Tibial nerve (tissue), 4 donors: ENCODE measurements around the gene EXTL1. TPM values are rescaled to one million over a fixed set of nuclear protein-coding genes. Genes with fewer than 3 reads are reported as not detected.

Experiments
- DNase-seq, 2 donors: peaks; one replicate each; pipeline ENCODE4 v3.0.0-alpha.2; 2019; ENCODE audit warnings: low spot score in 2 of 2
- H3K27ac ChIP-seq, 4 donors: fragments of 200-600 bp; sonication (generic) in 3 of 4; one replicate each; pipeline ENCODE4 v1.5.1; 2017 to 2019; ENCODE audit warnings: mild to moderate bottlenecking in 1 of 4
- H3K27me3 ChIP-seq, 2 donors: fragments of 200-600 bp; sonication (generic) in 1 of 2; one replicate each; pipeline versions ENCODE4 v1.5.1 to v1.6.0; 2017 to 2019
- H3K36me3 ChIP-seq, 3 donors: fragments of 200-600 bp; sonication (generic); one replicate each; pipeline ENCODE4 v1.5.1; 2018 to 2019
- H3K4me1 ChIP-seq, 4 donors: fragments of 200-600 bp; sonication (generic) in 3 of 4; one replicate each; pipeline ENCODE4 v1.5.1; 2017 to 2019
- H3K4me3 ChIP-seq, 4 donors: fragments of 200-600 bp; sonication (generic) in 3 of 4; one replicate each; pipeline ENCODE4 v1.5.1; 2017 to 2019; ENCODE audit warnings: mild to moderate bottlenecking in 1 of 4, moderate library complexity in 1 of 4
- H3K9me3 ChIP-seq, 4 donors: fragments of 200-600 bp; sonication (generic) in 3 of 4; one replicate each; pipeline ENCODE4 v1.5.1; 2017 to 2019
- CTCF ChIP-seq, 5 experiments: fragments of 200-600 bp in 3 of 5; fragments of 450-650 bp in 2 of 5; sonication (generic) in 3 of 5; IDR thresholded peaks; one replicate each; pipeline ENCODE4 v1.5.1; 2016 to 2019; ENCODE audit warnings: antibody characterized with exemption in 5 of 5, mild to moderate bottlenecking in 3 of 5, moderate library complexity in 2 of 5
- EP300 ChIP-seq, 2 donors: sonication (generic); formaldehyde crosslinking; IDR thresholded peaks; one replicate each; pipeline ENCODE4 v1.6.1; 2017; ENCODE audit warnings: antibody characterized with exemption in 2 of 2, mild to moderate bottlenecking in 1 of 2
- POLR2A ChIP-seq, 2 donors: fragments of 450-650 bp; IDR thresholded peaks; one replicate each; pipeline ENCODE4 v1.6.1; 2017; ENCODE audit warnings: antibody characterized with exemption in 2 of 2, mild to moderate bottlenecking in 2 of 2, moderate library complexity in 2 of 2
- WGBS, 2 donors: methylation state at CpG; one replicate each; pipeline ENCODE4 v1.1.5; 2018; 5-methylcytosine and 5-hydroxymethylcytosine counted together
- total RNA-seq, 4 donors: library from RNA; depleted of rRNA; stranded (reverse); fragments of >200 nt; gene quantifications; one replicate each; pipeline ENCODE4 v1.1.0, GENCODE V29; 2016

EXTL1 gene
- total RNA-seq, 4 donors from 2014 or later: 30.6 to 44.3 (median 34.6) TPM

- Histone ChIP-seq H3K36me3 (no peaks in the 10 kb centered on the region), H3K27me3 (no peaks in the 10 kb centered on the region), H3K4me3 (no peak overlapping the region), H3K4me1 (peaks cover 0 to 54% (median 10%) of the 10 kb centered on the region in 4 donors), H3K9me3 (no peaks in the 10 kb centered on the region), H3K27ac (peak overlapping the region in 2 of 4 donors; percentile 75 to 87)
- whole genome bisulfite sequencing, 2 donors: 50 to 61% methylated on average over 8 of the region's 8 CpGs
- no peak for TF ChIP-seq POLR2A (IDR thresholded peaks at IDR 0.05)
- no peak for TF ChIP-seq CTCF (IDR thresholded peaks at IDR 0.05)
- no peak for TF ChIP-seq EP300 (IDR thresholded peaks at IDR 0.05)
- DNase-seq: no peak
These were observed 1.8 kb upstream of the EXTL1 start for GRCh38 chr1:26019641-26020315.

GRCh38 chr1:26020330-26020768 is 1.2 kb upstream of the EXTL1 start:
- Histone ChIP-seq H3K27ac (peak overlapping the region; percentile 34 to 87 (median 65)), H3K36me3 (no peaks in the 10 kb centered on the region), H3K4me1 (peaks cover 0 to 55% (median 10%) of the 10 kb centered on the region in 4 donors), H3K9me3 (no peaks in the 10 kb centered on the region), H3K4me3 (peak overlapping the region in 1 of 4 donors; percentile 49), H3K27me3 (no peaks in the 10 kb centered on the region)
- DNase-seq: no peak
- WGBS, 2 donors: 22 to 23% methylated on average over 6 of the region's 6 CpGs
- TF ChIP-seq POLR2A (IDR thresholded peaks at IDR 0.05) (peak in 1 of 2 donors; percentile 24), CTCF (IDR thresholded peaks at IDR 0.05) (no peak), EP300 (IDR thresholded peaks at IDR 0.05) (peak in 1 of 2 donors; percentile 54)

- TF ChIP-seq POLR2A (IDR thresholded peaks at IDR 0.05) (no peak), EP300 (IDR thresholded peaks at IDR 0.05) (no peak), CTCF (IDR thresholded peaks at IDR 0.05) (no peak)
- WGBS, 2 donors: 55% methylated on average over 6 of the region's 6 CpGs
- no peaks in the 10 kb centered on the region for H3K36me3 ChIP-seq
- H3K9me3 ChIP-seq: no peaks in the 10 kb centered on the region
- H3K27ac ChIP-seq: peak overlapping the region; percentile 55 to 87 (median 65)
- no peaks in the 10 kb centered on the region for H3K27me3 ChIP-seq
- peak overlapping the region in 3 of 4 donors; percentile 30 to 49 (median 42) for H3K4me3 ChIP-seq
- no peak for DNase-seq
- peaks cover 0 to 58% (median 10%) of the 10 kb centered on the region in 4 donors for H3K4me1 ChIP-seq
These were observed 481 bp upstream of the EXTL1 start for GRCh38 chr1:26020941-26021646.

GRCh38 chr1:26022404-26022779 is 817 bp downstream of the EXTL1 start:
- Histone ChIP-seq H3K27me3 (no peaks in the 10 kb centered on the region), H3K27ac (peak overlapping the region; percentile 55 to 87 (median 65)), H3K36me3 (no peaks in the 10 kb centered on the region), H3K4me1 (peaks cover 0 to 59% (median 10%) of the 10 kb centered on the region in 4 donors), H3K4me3 (peak overlapping the region in 3 of 4 donors; percentile 30 to 49 (median 36)), H3K9me3 (no peaks in the 10 kb centered on the region)
- WGBS, 2 donors: 29 to 75% methylated on average over 4 to 5 of the region's 8 CpGs
- TF ChIP-seq CTCF (IDR thresholded peaks at IDR 0.05) (no peak), POLR2A (IDR thresholded peaks at IDR 0.05) (no peak), EP300 (IDR thresholded peaks at IDR 0.05) (no peak)
- DNase-seq: no peak

- peaks cover 0 to 63% (median 10%) of the 10 kb centered on the region in 4 donors for H3K4me1 ChIP-seq
- no peaks in the 10 kb centered on the region for H3K27me3 ChIP-seq
- H3K4me3 ChIP-seq: peak overlapping the region; percentile 8 to 49 (median 33)
- H3K9me3 ChIP-seq: no peaks in the 10 kb centered on the region
- DNase-seq: no peak
- H3K27ac ChIP-seq: peak overlapping the region; percentile 55 to 87 (median 65)
- 54 to 59% methylated on average over 12 to 13 of the region's 13 CpGs for WGBS, 2 donors
- TF ChIP-seq EP300 (IDR thresholded peaks at IDR 0.05): no peak
- TF ChIP-seq POLR2A (IDR thresholded peaks at IDR 0.05): no peak
- no peak for TF ChIP-seq CTCF (IDR thresholded peaks at IDR 0.05)
- no peaks in the 10 kb centered on the region for H3K36me3 ChIP-seq
These were observed 1.4 kb downstream of the EXTL1 start for GRCh38 chr1:26023009-26023408.
